Fibroblast of skin of right quadriceps (primary cell): Measurements from ENCODE around the gene LMOD2.

Experiments used
- DNase-seq: peaks from one replicate; pipeline ENCODE4 v3.0.0-alpha.2; 2013

The LMOD2 gene

DNA sequence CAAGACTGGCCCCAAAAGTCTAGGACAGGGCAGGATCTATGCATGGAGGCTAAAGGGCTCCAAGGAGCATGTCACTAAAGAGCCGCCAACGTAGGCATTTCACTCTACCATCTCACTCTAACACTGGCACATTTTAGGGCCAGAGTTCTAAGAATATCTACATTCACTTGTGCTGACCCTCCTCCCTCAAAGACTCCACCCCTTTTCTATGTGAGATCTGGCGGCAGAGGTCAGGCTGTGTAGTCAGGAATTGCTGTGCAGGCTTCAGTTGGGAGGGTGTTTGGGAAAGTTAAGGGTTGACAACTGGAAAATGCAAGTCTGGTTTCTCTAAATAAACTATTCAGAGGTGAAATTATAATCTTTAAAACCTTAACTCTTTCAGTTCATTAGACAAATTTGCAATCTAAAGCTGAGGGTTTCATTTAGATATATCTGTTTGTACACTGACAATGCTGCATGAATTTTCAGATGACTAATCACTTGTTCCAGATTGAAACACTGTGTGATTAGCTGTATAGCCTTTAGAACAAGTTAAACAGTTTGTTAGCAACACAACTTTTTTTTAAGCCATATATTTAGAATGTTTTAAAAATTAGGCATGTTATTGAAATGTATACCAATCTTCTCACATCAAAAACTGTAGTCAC is 18.2 kb downstream of the LMOD2 start:
- no peak for DNase-seq

DNA sequence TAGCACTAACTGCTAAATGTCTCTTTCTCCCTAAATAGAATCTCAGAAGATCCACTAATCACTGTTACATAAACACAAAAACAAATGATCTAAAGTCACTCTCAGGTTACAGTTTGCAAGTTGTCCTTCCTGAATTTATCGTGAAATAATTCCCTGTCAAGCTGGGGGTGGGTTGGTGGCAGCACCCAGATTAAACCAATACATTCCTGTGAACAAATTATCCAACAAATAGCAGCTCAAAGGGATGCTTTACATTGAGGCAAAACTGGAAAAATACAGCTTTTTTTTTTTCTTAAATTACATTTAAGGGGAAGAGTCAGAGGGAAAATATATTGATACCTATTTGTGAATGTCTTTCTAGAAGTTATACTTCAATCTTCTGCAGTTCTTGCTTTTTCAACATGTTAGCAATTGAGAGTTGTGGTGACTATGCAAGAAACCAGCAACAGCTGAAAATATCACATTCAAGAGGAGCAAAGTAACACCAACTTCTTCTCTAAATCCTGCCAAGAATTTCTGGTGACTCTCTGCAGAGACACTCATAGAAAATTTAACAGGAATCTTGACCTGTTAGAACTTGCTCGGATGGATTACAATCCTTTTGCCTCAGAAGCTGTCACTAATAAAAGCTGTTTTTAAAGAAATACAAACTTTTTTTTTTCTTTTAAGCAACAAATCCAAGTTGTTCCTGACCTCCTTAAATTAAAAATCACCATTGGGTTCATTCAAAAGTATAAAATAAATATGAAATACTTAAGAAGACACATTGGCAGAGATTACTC is 18.9 kb downstream of the LMOD2 start:
- peak; percentile 29 for DNase-seq

DNA sequence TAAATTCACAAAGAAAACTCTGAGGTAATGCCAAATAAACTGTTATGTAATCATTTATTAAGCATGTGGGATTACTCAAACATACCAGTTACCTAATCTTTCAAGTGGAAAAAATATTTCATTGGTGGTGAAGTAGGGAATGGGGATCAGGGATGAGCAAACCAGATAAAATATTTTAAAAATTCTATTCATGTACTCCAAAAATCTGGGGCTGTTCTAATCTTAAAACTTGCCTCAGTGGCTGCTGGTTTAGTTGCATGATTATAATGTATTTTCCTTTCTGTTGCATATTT is 19.5 kb downstream of the LMOD2 start:
- DNase-seq = peak; percentile 40

DNA sequence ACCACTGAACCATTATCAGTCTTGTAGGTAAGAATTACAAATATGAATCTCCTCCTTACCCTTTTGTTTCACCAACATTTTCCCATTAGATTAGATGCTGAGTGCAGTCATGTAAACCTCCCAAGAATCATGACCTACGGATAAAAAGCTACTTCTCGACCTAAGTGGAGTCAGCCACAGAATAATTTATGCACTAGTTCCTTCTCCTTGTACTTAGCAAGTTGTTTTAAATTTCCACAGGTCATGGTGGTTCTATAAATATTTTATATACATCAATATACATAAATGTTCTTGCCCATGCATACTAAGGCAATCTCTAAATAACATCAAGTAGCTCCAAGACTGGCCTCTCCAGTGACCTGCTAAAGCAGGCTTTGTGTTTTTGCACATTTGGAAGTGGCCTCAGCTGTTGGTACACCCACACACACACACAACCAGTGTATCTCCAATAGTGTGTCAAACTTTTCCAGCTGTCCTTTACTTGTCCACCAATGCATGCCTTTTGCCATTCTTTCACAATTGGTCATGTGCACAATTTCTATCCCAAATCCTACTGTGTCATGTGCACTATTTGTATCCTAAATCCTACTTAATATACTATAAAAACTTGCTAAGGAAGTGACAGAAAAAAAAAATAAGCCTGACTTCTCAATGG is 21.5 kb downstream of the LMOD2 start:
- DNase-seq = no peak

DNA sequence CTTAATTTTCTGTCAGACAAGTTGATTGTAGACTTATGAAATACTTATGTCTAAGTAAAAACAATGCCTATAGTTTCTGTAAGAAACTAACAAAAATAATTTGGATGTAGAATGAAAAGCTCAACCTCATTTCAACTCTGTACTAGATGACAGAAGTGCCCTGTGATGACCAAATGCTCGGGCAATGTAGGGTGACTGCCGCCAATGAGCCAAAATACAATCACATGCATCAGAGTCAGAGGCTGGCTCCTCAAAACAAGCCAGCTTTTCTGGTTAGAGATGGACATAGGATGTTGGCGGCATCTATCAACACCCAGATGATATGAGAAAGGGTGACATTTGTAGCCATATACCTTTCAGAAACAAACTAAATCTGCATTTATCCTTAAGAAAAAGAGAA is 23.9 kb downstream of the LMOD2 start:
- DNase-seq = no peak

DNA sequence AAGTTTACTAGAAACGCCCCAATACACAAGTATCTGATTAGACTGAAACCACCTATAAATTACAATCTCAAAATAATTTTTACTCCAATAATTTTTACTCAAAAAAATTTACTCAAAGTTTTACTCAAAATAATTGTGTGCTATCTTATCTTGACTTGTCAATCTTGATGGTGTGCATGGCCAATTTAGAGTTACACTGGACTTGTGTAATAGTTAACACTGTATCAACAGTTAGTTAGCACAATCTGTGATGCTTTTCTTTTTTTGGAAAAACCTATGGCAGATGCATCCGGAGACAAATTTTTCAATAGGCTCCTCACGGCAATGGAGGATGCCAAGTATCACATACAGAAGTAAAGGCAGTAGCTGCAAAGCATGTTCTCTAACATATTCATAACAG is 24.9 kb downstream of the LMOD2 start:
- no peak for DNase-seq

DNA sequence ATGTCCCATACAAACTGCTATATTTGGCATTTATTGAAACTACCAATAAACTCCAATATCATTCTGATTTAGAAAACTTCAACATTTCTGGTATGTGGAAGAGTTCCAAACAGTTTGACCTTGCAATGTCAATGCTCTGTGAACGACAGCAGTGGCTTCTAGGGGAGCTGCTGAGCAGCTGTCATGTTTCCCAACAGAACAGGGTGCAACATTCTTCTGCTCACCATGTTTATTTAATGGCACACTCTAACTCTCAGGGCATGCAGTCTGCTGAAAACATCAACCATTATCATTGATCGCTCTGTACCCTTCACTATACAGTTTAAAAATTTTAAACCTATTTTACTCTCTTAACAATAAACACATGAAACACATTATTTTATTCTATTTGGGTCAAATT is 25.9 kb downstream of the LMOD2 start:
- DNase-seq = no peak

DNA sequence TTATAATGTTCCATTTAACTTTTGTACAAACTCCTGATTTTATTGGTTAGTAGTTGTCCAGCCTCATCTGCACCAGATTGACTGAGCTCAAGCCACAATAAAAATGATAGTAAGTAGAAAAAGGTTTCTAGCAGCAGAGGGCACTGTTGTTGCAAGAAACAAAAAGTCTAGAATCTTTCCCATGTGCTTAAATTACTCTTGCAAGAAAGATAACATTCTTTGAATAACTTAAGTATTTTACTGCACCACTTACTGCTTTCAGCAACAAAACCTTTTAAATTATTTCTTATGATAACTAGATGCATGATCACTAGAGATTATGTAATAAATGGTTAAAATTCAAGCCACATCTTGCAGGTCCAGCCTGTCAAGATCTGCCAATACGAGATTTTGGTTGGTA is 27.0 kb downstream of the LMOD2 start:
- DNase-seq = peak; percentile 68

DNA sequence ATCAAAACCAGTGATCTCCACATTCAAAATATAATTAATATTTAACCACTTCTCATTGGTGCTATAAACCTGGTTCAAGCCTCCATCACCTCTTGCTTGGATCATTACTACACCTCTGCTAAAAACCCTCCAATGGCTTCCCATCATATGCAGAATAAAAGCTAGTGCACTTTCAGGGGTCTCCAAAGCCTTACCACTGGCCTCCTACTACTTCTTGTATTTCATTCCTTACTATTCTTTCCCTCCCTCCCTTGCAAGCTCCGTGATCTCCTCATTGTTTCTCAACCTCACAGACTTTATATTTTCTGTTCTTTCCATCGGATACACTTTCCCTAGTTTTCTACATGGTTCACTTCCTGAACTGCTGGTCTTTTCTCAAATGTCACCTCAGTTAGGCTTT is 31.5 kb downstream of the LMOD2 start:
- no peak for DNase-seq

DNA sequence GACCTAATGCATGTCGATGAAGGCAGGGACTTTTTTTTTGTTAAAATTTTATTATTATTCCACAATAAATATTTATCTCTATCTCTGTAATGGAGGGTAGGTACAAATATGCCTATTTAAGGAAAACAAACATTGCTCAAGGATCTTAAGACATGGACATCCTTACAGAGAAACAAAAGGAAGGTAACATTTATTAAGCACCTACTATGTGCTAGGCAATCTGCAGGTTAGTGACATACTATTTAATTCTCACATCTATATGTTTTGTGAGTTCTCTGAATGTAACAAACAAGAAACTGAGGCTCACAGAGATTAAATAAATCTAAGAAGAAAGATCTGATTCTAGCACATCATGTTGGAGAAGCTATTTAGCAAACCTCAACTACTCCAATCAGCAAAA is 32.1 kb downstream of the LMOD2 start:
- DNase-seq = no peak

DNA sequence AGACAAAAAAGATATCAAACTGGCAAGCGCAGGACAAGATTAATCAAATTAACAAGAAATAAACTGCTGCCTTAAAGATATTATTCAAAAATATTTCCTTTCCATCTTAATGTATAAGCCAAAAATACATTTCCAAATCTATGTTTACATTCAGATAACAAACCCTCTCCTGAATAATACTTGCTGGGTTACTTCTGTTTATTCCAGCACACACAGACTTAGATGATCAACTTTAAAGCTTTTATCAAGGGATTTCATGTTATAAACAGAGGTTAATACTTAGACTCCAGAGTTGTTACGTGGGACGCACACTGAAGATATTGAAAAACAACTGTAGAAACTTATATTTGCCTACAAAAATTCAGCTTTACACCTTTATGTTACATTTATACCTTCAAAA is 33.6 kb downstream of the LMOD2 start:
- no peak for DNase-seq

DNA sequence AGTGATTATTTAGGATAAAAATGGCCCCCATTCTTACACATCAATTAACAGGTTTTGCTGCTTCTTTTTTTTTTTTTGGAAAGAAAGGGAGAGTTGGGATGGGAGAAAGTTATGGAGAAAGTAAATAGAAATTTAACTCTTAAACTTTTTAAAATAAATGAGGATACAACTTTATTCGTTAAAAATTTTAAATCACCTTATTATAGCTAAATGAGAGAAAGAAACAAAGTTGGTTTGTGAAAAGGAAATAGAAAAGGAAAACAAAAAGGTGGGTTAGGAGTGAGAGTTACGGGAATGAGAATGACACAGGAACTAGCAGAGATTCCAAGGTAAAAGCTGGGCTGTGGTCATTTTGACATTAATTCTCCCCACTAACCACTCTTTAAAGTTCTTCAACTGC is 34.9 kb downstream of the LMOD2 start:
- no peak for DNase-seq

DNA sequence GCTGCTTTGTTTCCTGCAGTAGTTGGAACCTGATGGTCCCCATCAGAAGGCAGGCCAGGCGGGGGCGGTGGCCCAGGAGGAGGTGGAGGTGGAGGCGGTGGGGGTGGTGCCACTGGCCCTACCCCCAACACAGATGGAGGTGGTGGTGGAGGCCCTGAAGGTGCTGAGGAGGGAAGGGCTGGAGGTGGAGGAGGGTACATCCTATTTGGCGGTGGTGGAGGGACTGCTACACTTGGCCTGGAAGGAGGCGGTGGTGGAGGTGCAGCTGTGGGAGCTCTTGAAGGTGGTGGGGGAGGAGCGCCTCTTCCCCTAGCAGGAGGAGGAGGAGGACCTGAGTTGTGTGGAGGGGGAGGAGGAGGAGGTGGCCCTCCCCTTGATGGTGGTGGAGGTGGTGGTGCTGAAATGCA is 36.8 kb downstream of the LMOD2 start:
- DNase-seq = no peak

DNA sequence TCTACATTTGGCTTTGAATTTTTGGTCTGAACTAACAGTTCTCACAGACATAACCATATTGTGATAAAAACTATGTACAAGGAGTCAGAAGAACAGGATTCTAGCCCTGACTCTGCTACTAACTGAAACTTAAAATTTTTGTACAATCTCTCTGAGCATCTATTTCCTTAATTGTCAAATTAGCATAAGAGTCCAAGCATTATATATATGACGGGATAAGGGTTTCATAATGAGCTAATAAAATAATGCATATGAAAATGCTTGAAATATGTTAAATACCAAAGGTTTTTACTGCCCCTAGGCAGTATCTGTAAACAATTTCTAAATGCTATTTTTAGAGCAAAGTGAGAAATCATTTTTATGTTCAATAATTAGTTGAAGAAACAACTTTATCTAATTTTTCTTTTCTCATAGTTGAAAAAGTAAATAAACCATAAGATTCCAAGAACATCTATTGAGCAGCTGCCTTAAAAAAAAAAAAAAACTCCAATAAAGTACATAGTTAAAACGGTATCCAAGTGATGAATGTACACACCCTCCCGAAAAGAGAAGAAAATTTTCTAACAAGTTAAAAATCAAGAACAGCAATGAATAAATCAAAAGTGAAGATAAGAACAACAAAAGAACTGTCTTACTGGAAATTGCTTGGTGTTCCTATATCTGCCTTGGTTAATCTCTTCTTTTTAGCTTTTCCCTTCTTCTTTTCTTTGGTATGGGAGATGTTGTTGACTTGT is 40.4 kb downstream of the LMOD2 start:
- DNase-seq = no peak

DNA sequence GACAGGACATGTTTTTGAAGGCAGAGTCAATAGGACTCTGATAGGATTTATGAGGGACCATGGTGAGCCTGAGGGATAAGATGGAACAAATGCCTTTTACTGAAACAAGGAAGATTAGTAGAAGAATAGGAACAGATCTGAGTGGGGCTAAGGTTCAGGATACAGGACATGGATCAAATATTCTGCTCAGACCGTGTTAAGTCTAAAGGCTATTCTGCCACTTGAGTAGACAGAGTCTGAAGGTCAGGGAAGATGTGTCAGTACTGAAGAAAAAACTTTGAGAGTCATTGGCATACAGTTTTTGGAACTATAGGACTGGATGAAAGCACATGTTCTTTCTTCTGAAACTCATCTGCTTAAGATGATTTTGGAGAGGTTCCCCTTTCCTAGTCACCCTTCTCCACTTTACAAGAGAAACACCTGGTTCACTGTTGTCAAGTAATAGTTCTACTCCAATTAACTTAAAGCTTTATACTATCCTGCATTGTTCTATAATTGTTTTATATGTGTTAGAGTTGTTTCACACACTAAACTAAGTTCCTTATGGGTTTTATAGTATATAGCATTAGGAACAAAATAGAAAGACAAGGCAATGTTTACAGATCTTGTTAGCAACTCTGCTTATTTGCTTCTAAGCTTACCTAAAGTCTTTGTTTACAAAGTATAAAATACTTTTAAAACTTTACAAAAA is 49.7 kb downstream of the LMOD2 start:
- DNase-seq = no peak

DNA sequence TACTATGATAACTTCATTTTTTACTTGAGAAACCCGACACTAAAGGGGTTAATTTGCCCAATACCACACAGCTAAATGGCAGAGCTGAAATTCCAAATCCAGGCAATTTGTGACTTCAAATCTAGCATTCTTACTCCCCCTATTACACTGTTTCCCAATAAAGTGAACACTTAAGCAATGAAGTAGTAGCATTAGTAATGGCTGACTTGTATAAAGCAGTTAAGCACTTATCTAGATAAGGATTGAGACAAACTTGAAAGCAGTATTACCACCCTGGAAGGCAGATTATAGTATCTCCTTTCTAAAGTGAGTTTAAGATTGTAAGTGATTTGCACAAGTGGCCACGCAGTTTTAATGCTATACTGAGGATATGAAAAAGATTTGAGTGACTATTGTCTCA is 53.9 kb downstream of the LMOD2 start:
- DNase-seq = no peak

DNA sequence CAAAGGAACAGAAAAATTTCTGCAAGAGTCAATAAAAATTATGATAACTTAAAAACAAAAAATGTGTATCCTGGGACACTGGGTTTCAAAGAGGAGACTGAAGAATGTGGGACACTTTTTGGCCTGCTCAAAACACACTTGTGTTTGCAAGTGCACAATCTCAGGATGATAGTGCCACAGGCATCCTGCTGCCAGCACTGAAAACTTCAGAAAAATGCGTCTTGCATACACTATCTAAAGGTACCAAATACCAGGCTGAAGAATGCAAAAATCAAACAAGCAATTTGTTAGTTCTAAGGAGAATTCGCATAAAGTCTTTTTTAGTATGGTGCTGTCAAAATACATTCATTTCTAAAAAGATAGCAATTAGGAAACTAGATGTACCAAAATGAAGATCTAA is 55.0 kb downstream of the LMOD2 start:
- DNase-seq = no peak

DNA sequence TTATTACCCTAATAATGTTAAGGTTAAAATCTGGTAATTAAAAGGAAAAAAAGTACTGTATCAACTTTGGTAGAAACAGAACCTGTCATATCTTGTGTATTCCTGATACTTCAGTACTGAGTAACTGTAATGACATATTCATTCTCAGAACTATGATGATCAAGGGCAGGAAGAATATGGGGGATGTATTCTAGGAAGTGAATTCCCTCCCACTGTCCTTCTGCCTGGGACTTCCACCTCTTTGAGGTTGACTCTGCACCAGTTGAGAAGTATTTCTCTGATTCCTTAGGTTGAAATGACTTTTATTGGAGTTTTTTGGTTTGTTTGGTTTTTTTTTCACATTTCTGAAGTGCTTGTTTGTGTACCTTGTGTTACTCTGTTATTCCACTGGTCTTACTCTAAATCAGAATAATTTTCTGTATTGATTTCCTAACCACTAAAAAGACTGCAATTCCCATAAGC is 56.2 kb downstream of the LMOD2 start:
- no peak for DNase-seq

DNA sequence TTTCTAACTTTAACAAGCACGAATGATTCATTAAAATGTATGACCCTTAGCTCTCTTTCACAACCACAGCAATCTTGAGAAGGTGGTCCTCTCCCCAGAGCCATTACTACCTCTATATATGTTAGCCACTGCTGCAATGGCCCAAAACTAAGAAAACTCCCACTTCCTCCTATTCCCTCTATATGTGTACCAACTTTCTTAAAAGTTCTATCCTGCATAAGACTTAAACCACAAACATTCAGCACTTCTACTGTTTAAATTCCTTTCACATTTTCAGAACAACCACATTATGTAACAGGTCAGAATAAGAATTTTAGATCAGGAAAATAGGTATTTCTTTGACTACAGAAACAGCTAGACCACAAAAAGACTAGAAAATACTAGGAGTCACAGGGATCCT is 57.0 kb downstream of the LMOD2 start:
- DNase-seq = peak; percentile 68
